Measurements from ENCODE around the gene CDK5RAP2.

CDK5RAP2 gene

GRCh38 chr9:120434532-120434931 is 145.4 kb downstream of the CDK5RAP2 start:
- DNase-seq: peak; percentile 30

- no peak for DNase-seq
Observed at GRCh38 chr9:120433701-120434100, 146.3 kb downstream of the CDK5RAP2 start.

- DNase-seq: no peak
Observed at GRCh38 chr9:120432600-120432999, 147.4 kb downstream of the CDK5RAP2 start.

- DNase-seq: no peak
Observed at GRCh38 chr9:120431268-120431667, 148.7 kb downstream of the CDK5RAP2 start.

- DNase-seq: no peak
Observed at GRCh38 chr9:120424248-120424647, 155.7 kb downstream of the CDK5RAP2 start.

GRCh38 chr9:120423812-120424211 is 156.2 kb downstream of the CDK5RAP2 start:
- DNase-seq: no peak

- DNase-seq: no peak
Observed at GRCh38 chr9:120421977-120422376, 158.0 kb downstream of the CDK5RAP2 start.

GRCh38 chr9:120418315-120418714 is 161.7 kb downstream of the CDK5RAP2 start:
- DNase-seq: no peak

- no peak for DNase-seq
Observed at GRCh38 chr9:120416781-120417427, 163.1 kb downstream of the CDK5RAP2 start.

- no peak for DNase-seq
Observed at GRCh38 chr9:120413121-120414048, 166.6 kb downstream of the CDK5RAP2 start.

- DNase-seq: peak; percentile 80
Observed at GRCh38 chr9:120412425-120412951, 167.5 kb downstream of the CDK5RAP2 start.

- DNase-seq: no peak
Observed at GRCh38 chr9:120411862-120412424, 168.0 kb downstream of the CDK5RAP2 start.

GRCh38 chr9:120410925-120411501 is 169.0 kb downstream of the CDK5RAP2 start:
- peak; percentile 40 for DNase-seq

- DNase-seq: no peak
Observed at GRCh38 chr9:120408680-120409258, 171.2 kb downstream of the CDK5RAP2 start.

GRCh38 chr9:120405860-120406259 is 174.1 kb downstream of the CDK5RAP2 start:
- DNase-seq: no peak

- no peak for DNase-seq
Observed at GRCh38 chr9:120405134-120405533, 174.8 kb downstream of the CDK5RAP2 start.

GRCh38 chr9:120403543-120403856 is 176.5 kb downstream of the CDK5RAP2 start:
- DNase-seq: no peak

GRCh38 chr9:120402741-120403542 is 177.0 kb downstream of the CDK5RAP2 start:
- DNase-seq: peak; percentile 99

- no peak for DNase-seq
Observed at GRCh38 chr9:120399940-120400339, 180.0 kb downstream of the CDK5RAP2 start.

GRCh38 chr9:120398286-120398685 is 181.7 kb downstream of the CDK5RAP2 start:
- peak; percentile 48 for DNase-seq

- DNase-seq: no peak
Observed at GRCh38 chr9:120397453-120397852, 182.5 kb downstream of the CDK5RAP2 start.

- peak; percentile 80 for DNase-seq
Observed at GRCh38 chr9:120396931-120397330, 183.0 kb downstream of the CDK5RAP2 start.

Measured in fibroblast of skin of back (primary cell).